ENCODE data around the gene TOMM40L. TPM values are rescaled to one million over a fixed set of nuclear protein-coding genes. Genes with fewer than 3 reads are reported as not detected.
"Not testable (repeated sequence)": the region's sequence is repeated elsewhere in the genome, so short reads cannot be mapped to it uniquely, and the experiment has no call there.

Gene TOMM40L
- total and polyA plus RNA-seq, 2 donors from 2014 or later = 12.1 to 29.0 TPM

DNA sequence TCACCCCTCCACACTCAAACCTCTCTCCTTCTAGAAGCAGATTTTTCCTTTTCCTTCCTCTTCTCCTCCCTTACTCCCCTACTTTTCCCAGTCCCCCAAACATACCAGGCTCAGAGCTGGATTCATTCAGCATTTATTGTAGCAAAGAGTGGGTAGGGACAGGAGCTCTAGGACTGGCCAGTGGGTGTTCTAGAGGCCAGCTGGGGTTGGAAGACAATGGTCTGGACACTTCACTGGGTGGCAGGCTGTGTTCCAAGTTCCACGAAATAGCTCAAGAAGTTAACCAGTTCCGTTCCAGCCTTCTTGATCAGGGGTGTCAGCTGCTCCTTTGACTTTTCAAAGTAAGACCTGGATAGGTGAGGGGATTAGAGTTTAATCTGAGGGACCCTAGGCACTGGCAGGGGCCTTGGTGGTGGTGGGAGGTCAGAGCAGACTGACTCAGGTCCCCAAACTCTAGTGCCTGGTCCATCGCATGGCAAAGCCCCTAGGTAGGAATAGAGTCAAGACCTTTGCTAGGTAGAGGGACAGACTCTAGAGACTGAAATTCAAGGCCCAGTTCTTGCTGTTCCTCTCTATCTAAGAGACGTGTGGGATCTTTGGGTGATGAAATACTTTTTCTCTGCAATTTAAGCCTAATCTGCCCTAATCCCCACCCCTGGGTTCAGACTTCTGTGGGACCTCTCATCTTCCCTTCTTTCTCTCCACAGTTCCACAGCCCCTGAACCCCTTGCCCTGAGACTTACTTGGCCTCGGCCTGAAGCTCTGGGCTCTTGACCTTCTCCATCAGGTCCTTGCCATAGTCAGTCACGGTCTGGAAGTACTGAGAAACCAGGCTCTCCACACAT lies 3.5 kb upstream of the TOMM40L start:
- no peak for TF ChIP-seq CTCF (IDR thresholded peaks at IDR 0.05; ENCODE audit: borderline replicate concordance, extremely low read depth, insufficient read depth)
- H3K4me1 ChIP-seq (ENCODE audit: control insufficient read depth in 2 of 3, insufficient read depth in 2 of 3, low read depth in 1 of 3, low read length in 3 of 3) = peaks cover 2 to 19% (median 17%) of the 10 kb centered on the region in 3 donors
- DNase-seq = no peak
- no peak overlapping the region for H3K27ac ChIP-seq (ENCODE audit: low read depth in 2 of 2, low read length in 2 of 2)
- intact Hi-C loops (cut with DNase I) = no loop called here
- no peaks in the 10 kb centered on the region for H3K36me3 ChIP-seq (ENCODE audit: control insufficient read depth in 2 of 3, insufficient read depth in 3 of 3, low read length in 3 of 3)
- H3K27me3 ChIP-seq (ENCODE audit: control insufficient read depth, insufficient read depth, low read length) = no peaks in the 10 kb centered on the region
- H3K9ac ChIP-seq (ENCODE audit: low read length in 3 of 3) = no peak overlapping the region
- no peak overlapping the region for H3K4me3 ChIP-seq (ENCODE audit: low read length in 3 of 3)
- no peak for FAIRE-seq
- no peaks in the 10 kb centered on the region for H3K9me3 ChIP-seq (ENCODE audit: control insufficient read depth in 2 of 3, insufficient read depth in 1 of 3, low read length in 3 of 3)

- FAIRE-seq = no peak
- Histone ChIP-seq H3K27ac (ENCODE audit: low read depth in 2 of 2, low read length in 2 of 2) (no peak overlapping the region), H3K4me1 (ENCODE audit: control insufficient read depth in 2 of 3, insufficient read depth in 2 of 3, low read depth in 1 of 3, low read length in 3 of 3) (peaks cover 2 to 21% (median 16%) of the 10 kb centered on the region in 3 donors), H3K36me3 (ENCODE audit: control insufficient read depth in 2 of 3, insufficient read depth in 3 of 3, low read length in 3 of 3) (peaks cover 3 to 8% (median 7%) of the 10 kb centered on the region in 3 donors), H3K9me3 (ENCODE audit: control insufficient read depth in 2 of 3, insufficient read depth in 1 of 3, low read length in 3 of 3) (no peaks in the 10 kb centered on the region), H3K9ac (ENCODE audit: low read length in 3 of 3) (no peak overlapping the region), H3K27me3 (ENCODE audit: control insufficient read depth, insufficient read depth, low read length) (no peaks in the 10 kb centered on the region), H3K4me3 (ENCODE audit: low read length in 3 of 3) (no peak overlapping the region)
- intact Hi-C loops (cut with DNase I) = no loop called here
- no peak for TF ChIP-seq CTCF (IDR thresholded peaks at IDR 0.05; ENCODE audit: borderline replicate concordance, extremely low read depth, insufficient read depth)
- DNase-seq = no peak
Observed at GRCh38 chr1:161223805-161224694, 1.8 kb upstream of the TOMM40L start.

- peaks cover 3 to 14% (median 9%) of the 10 kb centered on the region in 3 donors for H3K36me3 ChIP-seq (ENCODE audit: control insufficient read depth in 2 of 3, insufficient read depth in 3 of 3, low read length in 3 of 3)
- H3K27me3 ChIP-seq (ENCODE audit: control insufficient read depth, insufficient read depth, low read length); H3K4me3 ChIP-seq (ENCODE audit: low read length in 3 of 3); H3K27ac ChIP-seq (ENCODE audit: low read depth in 2 of 2, low read length in 2 of 2); H3K9me3 ChIP-seq (ENCODE audit: control insufficient read depth in 2 of 3, insufficient read depth in 1 of 3, low read length in 3 of 3); H3K9ac ChIP-seq (ENCODE audit: low read length in 3 of 3); FAIRE-seq; intact Hi-C loops (cut with DNase I); DNase-seq: not testable (repeated sequence)
- H3K4me1 ChIP-seq (ENCODE audit: control insufficient read depth in 2 of 3, insufficient read depth in 2 of 3, low read depth in 1 of 3, low read length in 3 of 3) = peaks cover 2 to 17% (median 11%) of the 10 kb centered on the region in 3 donors
Observed at GRCh38 chr1:161224695-161225087, 1.2 kb upstream of the TOMM40L start.

DNA sequence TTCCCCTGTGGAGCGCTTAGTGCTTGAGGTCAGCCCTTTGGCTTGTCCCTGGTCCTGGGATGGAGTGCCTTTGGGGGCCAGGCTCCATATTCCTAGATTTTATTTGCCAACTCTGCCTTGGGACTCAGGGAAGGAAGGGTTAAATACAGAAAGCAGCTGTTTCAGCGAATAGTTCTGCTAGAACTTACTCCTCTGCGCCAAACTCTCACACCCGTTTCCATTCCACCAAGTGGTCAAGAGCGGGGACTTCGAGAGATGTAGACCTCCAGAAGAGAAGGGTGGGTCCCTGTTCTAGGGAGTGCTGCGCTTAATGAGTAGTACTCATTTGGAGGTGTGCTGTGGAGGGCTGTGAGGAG lies 704 bp upstream of the TOMM40L start:
- Histone ChIP-seq H3K9ac (ENCODE audit: low read length in 3 of 3) (no peak overlapping the region), H3K27me3 (ENCODE audit: control insufficient read depth, insufficient read depth, low read length) (no peaks in the 10 kb centered on the region), H3K36me3 (ENCODE audit: control insufficient read depth in 2 of 3, insufficient read depth in 3 of 3, low read length in 3 of 3) (peaks cover 3 to 15% (median 9%) of the 10 kb centered on the region in 3 donors), H3K9me3 (ENCODE audit: control insufficient read depth in 2 of 3, insufficient read depth in 1 of 3, low read length in 3 of 3) (no peaks in the 10 kb centered on the region), H3K27ac (ENCODE audit: low read depth in 2 of 2, low read length in 2 of 2) (peak overlapping the region in 1 of 2 donors; percentile 11), H3K4me1 (ENCODE audit: control insufficient read depth in 2 of 3, insufficient read depth in 2 of 3, low read depth in 1 of 3, low read length in 3 of 3) (peaks cover 2 to 17% (median 8%) of the 10 kb centered on the region in 3 donors), H3K4me3 (ENCODE audit: low read length in 3 of 3) (no peak overlapping the region)
- intact Hi-C loops (cut with DNase I) = no loop called here
- FAIRE-seq (no peak), DNase-seq (peak in 2 of 5 donors; percentile 8 to 40)
- TF ChIP-seq CTCF (IDR thresholded peaks at IDR 0.05; ENCODE audit: borderline replicate concordance, extremely low read depth, insufficient read depth) = no peak

Measured in kidney (tissue), 14 donors.